ENCODE data around the gene LONP2.

DNA sequence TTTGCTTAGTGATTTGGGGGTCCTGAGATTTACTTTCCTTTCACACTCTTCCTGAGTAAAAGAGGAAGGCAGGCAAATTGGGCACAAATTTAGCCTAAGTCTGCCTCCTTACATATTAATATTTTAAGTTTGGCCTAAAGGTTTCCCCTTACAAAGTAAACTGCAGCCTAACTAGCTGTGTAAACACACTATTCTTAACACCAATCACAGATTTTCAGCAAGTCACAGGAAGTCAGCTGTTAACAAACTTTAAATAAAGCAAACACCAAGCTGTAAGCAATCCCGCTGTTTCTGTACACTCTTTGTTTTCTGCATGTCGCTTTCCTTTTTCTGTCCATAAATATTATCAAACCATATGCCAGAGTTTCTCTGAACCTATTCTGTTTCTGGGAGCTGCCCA lies 48.4 kb downstream of the LONP2 start:
- TF ChIP-seq, protein P1, sequence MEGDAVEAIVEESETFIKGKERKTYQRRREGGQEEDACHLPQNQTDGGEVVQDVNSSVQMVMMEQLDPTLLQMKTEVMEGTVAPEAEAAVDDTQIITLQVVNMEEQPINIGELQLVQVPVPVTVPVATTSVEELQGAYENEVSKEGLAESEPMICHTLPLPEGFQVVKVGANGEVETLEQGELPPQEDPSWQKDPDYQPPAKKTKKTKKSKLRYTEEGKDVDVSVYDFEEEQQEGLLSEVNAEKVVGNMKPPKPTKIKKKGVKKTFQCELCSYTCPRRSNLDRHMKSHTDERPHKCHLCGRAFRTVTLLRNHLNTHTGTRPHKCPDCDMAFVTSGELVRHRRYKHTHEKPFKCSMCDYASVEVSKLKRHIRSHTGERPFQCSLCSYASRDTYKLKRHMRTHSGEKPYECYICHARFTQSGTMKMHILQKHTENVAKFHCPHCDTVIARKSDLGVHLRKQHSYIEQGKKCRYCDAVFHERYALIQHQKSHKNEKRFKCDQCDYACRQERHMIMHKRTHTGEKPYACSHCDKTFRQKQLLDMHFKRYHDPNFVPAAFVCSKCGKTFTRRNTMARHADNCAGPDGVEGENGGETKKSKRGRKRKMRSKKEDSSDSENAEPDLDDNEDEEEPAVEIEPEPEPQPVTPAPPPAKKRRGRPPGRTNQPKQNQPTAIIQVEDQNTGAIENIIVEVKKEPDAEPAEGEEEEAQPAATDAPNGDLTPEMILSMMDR (IDR thresholded peaks at IDR 0.05; ENCODE audit: insufficient read depth, low read depth, low read length) = no peak
- no peak for TF ChIP-seq EZH2 (IDR thresholded peaks at IDR 0.05; ENCODE audit: insufficient read depth, low read length)

Measured in astrocyte (in vitro differentiated cells and primary cell).